ENCODE measurements around the gene ATP6V1G2.

Gene ATP6V1G2

GRCh38 chr6:31535538-31536324, 10.7 kb downstream of the ATP6V1G2 start:
- no peak overlapping the region for H3K4me3 ChIP-seq (ENCODE audit: low read length)
- H3K27me3 ChIP-seq (ENCODE audit: control insufficient read depth, insufficient read depth, low read length), result no peaks in the 10 kb centered on the region
- peaks cover 58% of the 10 kb centered on the region for H3K36me3 ChIP-seq (ENCODE audit: control insufficient read depth, insufficient read depth, low read length)
- peaks cover 19% of the 10 kb centered on the region for H3K4me1 ChIP-seq (ENCODE audit: control insufficient read depth, insufficient read depth, low read length)
- no peak overlapping the region for H3K9ac ChIP-seq (ENCODE audit: low read length)
- H3K27ac ChIP-seq (ENCODE audit: low read depth, low read length), result no peak overlapping the region

- Histone ChIP-seq H3K4me1 (ENCODE audit: control insufficient read depth, insufficient read depth, low read length) (peaks cover 8% of the 10 kb centered on the region), H3K36me3 (ENCODE audit: control insufficient read depth, insufficient read depth, low read length) (peaks cover 59% of the 10 kb centered on the region), H3K27ac (ENCODE audit: low read depth, low read length) (no peak overlapping the region)
Measured at GRCh38 chr6:31534521-31535040, 11.8 kb downstream of the ATP6V1G2 start.

DNA sequence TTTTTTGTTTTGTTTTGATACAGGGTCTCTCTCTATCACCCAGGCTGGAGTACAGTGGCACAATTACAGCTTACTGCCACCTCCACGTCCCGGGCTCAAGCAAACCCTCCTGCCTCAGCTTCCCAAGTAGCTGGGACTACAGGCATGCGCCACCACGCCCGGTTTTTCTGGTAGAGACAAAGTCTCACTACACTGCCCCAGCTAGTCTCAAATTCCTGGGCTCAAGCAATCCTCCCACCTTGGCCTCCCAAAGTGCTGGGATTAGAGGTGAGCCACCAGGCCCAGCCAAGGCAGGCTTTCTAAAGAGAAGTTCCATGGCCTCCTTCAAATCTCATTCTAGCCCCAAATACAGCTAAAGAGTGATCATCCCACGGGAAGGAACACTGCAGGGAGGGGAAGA, 12.4 kb downstream of the ATP6V1G2 start:
- Histone ChIP-seq H3K9ac (ENCODE audit: low read length) (no peak overlapping the region), H3K27me3 (ENCODE audit: control insufficient read depth, insufficient read depth, low read length) (no peaks in the 10 kb centered on the region), H3K36me3 (ENCODE audit: control insufficient read depth, insufficient read depth, low read length) (peaks cover 55% of the 10 kb centered on the region), H3K27ac (ENCODE audit: low read depth, low read length) (no peak overlapping the region), H3K4me3 (ENCODE audit: low read length) (no peak overlapping the region), H3K4me1 (ENCODE audit: control insufficient read depth, insufficient read depth, low read length) (peaks cover 2% of the 10 kb centered on the region)

More at GRCh38 chr6:31534521-31535040, 11.8 kb downstream of the ATP6V1G2 start:
- H3K4me3 ChIP-seq (ENCODE audit: low read length), result no peak overlapping the region
- H3K27me3 ChIP-seq (ENCODE audit: control insufficient read depth, insufficient read depth, low read length), result no peaks in the 10 kb centered on the region
- H3K9ac ChIP-seq (ENCODE audit: low read length), result no peak overlapping the region

DNA sequence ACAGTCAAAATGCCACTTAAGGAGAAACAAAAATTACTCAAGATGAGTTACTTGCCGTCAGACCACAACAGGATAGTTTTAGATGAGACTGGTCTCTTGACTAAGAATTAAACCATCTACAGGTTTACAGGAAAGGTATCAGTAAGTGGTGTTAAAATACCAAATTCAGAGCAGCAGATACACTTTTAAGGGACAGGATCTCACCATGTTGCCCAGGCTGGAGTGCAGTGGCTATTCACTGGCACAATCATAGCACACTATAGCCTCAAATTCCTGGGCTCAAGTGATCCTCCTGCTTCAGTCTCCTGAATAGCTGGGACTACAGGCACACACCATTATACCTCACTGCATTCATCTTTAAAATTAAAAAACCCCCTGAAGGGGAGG, 13.0 kb downstream of the ATP6V1G2 start:
- H3K4me3 ChIP-seq (ENCODE audit: low read length), result no peak overlapping the region
- no peak overlapping the region for H3K9ac ChIP-seq (ENCODE audit: low read length)
- no peak overlapping the region for H3K27ac ChIP-seq (ENCODE audit: low read depth, low read length)
- H3K4me1 ChIP-seq (ENCODE audit: control insufficient read depth, insufficient read depth, low read length), result no peaks in the 10 kb centered on the region
- H3K36me3 ChIP-seq (ENCODE audit: control insufficient read depth, insufficient read depth, low read length), result peaks cover 51% of the 10 kb centered on the region
- H3K27me3 ChIP-seq (ENCODE audit: control insufficient read depth, insufficient read depth, low read length), result no peaks in the 10 kb centered on the region

- no peaks in the 10 kb centered on the region for H3K4me1 ChIP-seq (ENCODE audit: control insufficient read depth, insufficient read depth, low read length)
- H3K27ac ChIP-seq (ENCODE audit: low read depth, low read length), result no peak overlapping the region
- no peak overlapping the region for H3K9ac ChIP-seq (ENCODE audit: low read length)
- no peak overlapping the region for H3K4me3 ChIP-seq (ENCODE audit: low read length)
- peaks cover 47% of the 10 kb centered on the region for H3K36me3 ChIP-seq (ENCODE audit: control insufficient read depth, insufficient read depth, low read length)
- H3K27me3 ChIP-seq (ENCODE audit: control insufficient read depth, insufficient read depth, low read length), result no peaks in the 10 kb centered on the region
Measured at GRCh38 chr6:31532644-31533454, 13.6 kb downstream of the ATP6V1G2 start.

DNA sequence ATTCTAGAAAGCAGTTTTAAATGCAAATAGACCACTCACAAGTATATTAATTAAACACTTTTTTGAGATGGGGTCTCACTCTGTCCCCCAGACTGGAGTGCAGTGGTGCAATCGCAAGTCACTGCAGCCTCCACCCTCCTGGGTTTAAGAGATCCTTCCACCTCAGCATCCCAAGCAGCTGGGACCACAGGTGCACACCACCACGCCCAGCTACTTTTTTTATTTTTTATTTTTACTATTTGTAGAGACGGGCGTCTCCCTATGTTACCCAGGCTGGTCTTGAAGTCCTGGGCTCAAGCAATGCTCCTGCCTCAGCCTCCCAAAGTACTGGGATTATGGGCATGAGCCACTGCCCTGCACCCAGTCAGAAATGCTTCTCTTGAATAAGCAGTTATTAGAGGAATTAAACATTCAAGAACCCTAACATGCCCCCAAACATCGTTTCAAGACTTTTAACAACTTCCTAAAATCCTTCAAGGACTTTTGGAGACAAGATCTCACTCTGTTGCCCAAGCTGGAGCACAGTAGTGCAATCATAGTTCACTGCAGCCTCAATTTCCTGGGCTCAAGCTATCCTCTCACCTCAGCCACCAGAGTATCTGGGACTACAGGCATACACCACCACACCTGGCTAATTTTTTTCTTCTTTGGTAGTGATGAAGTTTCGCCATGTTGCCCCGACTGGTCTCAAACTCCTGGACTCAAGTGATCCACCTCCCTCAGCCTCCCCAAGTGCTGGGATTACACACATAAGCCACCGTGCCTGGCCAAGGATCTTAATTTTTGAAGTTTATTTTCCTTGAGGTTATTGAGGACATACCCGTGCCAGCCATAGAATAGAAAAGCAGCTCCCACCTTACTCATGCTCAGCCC, 14.4 kb downstream of the ATP6V1G2 start:
- H3K4me3 ChIP-seq (ENCODE audit: low read length), result no peak overlapping the region
- no peaks in the 10 kb centered on the region for H3K4me1 ChIP-seq (ENCODE audit: control insufficient read depth, insufficient read depth, low read length)
- H3K36me3 ChIP-seq (ENCODE audit: control insufficient read depth, insufficient read depth, low read length), result peaks cover 47% of the 10 kb centered on the region
- H3K9ac ChIP-seq (ENCODE audit: low read length), result no peak overlapping the region
- no peak overlapping the region for H3K27ac ChIP-seq (ENCODE audit: low read depth, low read length)
- H3K27me3 ChIP-seq (ENCODE audit: control insufficient read depth, insufficient read depth, low read length), result no peaks in the 10 kb centered on the region

GRCh38 chr6:31531162-31531561, 15.2 kb downstream of the ATP6V1G2 start:
- Histone ChIP-seq H3K4me3 (ENCODE audit: low read length) (no peak overlapping the region), H3K36me3 (ENCODE audit: control insufficient read depth, insufficient read depth, low read length) (peaks cover 43% of the 10 kb centered on the region), H3K4me1 (ENCODE audit: control insufficient read depth, insufficient read depth, low read length) (no peaks in the 10 kb centered on the region)

DNA sequence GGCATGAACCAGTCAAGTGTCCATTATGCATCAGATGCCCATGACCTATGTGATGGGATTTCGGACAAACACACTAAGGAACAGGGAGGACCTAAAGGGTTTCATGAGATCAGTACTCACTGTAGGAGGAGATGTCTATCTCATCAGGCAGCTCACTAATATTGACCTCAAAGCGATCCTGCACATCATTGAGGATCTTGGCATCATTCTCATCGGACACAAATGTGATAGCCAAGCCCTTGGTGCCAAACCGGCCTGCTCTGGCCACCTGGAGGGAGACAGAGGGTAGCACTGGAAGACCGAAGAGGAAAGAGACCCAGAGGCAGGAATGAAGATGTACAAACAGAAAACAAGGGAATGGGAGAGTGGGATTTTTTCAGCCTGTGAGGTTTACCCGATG, 15.7 kb downstream of the ATP6V1G2 start:
- peaks cover 38% of the 10 kb centered on the region for H3K36me3 ChIP-seq (ENCODE audit: control insufficient read depth, insufficient read depth, low read length)
- H3K27ac ChIP-seq (ENCODE audit: low read depth, low read length), result no peak overlapping the region
- no peaks in the 10 kb centered on the region for H3K4me1 ChIP-seq (ENCODE audit: control insufficient read depth, insufficient read depth, low read length)
- H3K4me3 ChIP-seq (ENCODE audit: low read length), result no peak overlapping the region
- H3K27me3 ChIP-seq (ENCODE audit: control insufficient read depth, insufficient read depth, low read length), result no peaks in the 10 kb centered on the region
- no peak overlapping the region for H3K9ac ChIP-seq (ENCODE audit: low read length)

More at GRCh38 chr6:31531162-31531561, 15.2 kb downstream of the ATP6V1G2 start:
- no peak overlapping the region for H3K27ac ChIP-seq (ENCODE audit: low read depth, low read length)
- H3K9ac ChIP-seq (ENCODE audit: low read length), result no peak overlapping the region
- H3K27me3 ChIP-seq (ENCODE audit: control insufficient read depth, insufficient read depth, low read length), result no peaks in the 10 kb centered on the region

GRCh38 chr6:31529329-31530150, 16.9 kb downstream of the ATP6V1G2 start:
- H3K36me3 ChIP-seq (ENCODE audit: control insufficient read depth, insufficient read depth, low read length), result peaks cover 27% of the 10 kb centered on the region

DNA sequence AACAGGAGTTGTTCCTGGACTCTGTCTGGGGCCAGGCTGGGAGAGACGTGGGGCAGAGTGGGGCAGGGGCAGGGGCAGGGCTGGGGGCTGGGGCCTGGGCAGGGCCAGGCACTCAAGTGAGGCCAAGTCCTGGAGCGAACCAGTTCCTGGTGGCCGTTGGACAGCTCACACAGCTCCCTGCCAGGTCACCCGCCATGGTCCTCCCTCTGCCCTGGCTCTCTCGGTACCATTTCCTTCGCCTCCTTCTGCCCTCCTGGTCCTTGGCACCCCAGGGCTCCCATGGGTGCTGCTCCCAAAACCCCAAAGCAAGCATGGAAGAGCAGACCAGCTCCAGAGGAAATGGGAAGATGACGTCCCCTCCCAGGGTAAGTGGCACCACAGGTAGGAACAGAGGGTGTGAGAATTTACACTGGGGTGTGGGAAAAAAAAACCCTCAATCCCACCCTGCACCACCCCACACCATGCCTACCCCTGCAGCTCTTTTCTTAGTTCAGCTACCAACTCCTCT, 17.5 kb downstream of the ATP6V1G2 start, which contains the start of gene MCCD1:
Gene MCCD1, plus strand, starts transcription at position 142 of the 508 bp plus-strand sequence. Its CDS starts 53 bp downstream, at position 195.
- Histone ChIP-seq H3K36me3 (ENCODE audit: control insufficient read depth, insufficient read depth, low read length) (peaks cover 26% of the 10 kb centered on the region), H3K4me1 (ENCODE audit: control insufficient read depth, insufficient read depth, low read length) (no peaks in the 10 kb centered on the region), H3K27ac (ENCODE audit: low read depth, low read length) (no peak within 1 kb of the TSS), H3K27me3 (ENCODE audit: control insufficient read depth, insufficient read depth, low read length) (no peaks in the 10 kb centered on the region), H3K9ac (ENCODE audit: low read length) (no peak within 1 kb of the TSS), H3K4me3 (ENCODE audit: low read length) (no peak within 1 kb of the TSS)

More at GRCh38 chr6:31529329-31530150, 16.9 kb downstream of the ATP6V1G2 start:
- no peaks in the 10 kb centered on the region for H3K4me1 ChIP-seq (ENCODE audit: control insufficient read depth, insufficient read depth, low read length)
- no peaks in the 10 kb centered on the region for H3K27me3 ChIP-seq (ENCODE audit: control insufficient read depth, insufficient read depth, low read length)
- H3K9ac ChIP-seq (ENCODE audit: low read length), result no peak overlapping the region
- no peak overlapping the region for H3K27ac ChIP-seq (ENCODE audit: low read depth, low read length)
- no peak overlapping the region for H3K4me3 ChIP-seq (ENCODE audit: low read length)

DNA sequence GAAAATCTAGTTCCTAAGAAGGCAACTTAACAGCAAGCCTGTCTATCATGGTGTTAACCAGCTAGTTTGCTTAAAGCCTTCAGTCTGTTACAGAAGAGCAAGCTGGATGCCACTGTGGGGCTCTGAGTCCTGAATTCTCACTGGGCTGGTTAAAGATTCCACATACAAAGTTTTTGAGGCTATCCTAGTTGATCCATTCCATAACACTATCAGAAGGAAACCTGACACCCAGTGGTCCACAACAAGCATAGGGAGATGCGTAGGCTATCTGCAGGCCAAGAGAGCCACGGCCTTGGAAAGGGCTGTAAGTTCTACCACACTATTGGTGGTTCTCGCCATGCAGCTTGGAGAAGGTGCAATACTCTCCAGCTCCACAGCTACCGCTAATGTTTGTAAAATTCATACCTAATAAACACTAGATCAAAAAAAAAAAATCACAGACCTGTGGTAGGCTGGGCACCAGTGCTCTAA, 18.1 kb downstream of the ATP6V1G2 start:
- H3K4me3 ChIP-seq (ENCODE audit: low read length), result no peak overlapping the region
- no peaks in the 10 kb centered on the region for H3K4me1 ChIP-seq (ENCODE audit: control insufficient read depth, insufficient read depth, low read length)
- H3K27me3 ChIP-seq (ENCODE audit: control insufficient read depth, insufficient read depth, low read length), result no peaks in the 10 kb centered on the region
- no peak overlapping the region for H3K9ac ChIP-seq (ENCODE audit: low read length)
- no peak overlapping the region for H3K27ac ChIP-seq (ENCODE audit: low read depth, low read length)
- peaks cover 26% of the 10 kb centered on the region for H3K36me3 ChIP-seq (ENCODE audit: control insufficient read depth, insufficient read depth, low read length)
